Measurements from ENCODE around the gene ELK1.

Gene ELK1

DNA sequence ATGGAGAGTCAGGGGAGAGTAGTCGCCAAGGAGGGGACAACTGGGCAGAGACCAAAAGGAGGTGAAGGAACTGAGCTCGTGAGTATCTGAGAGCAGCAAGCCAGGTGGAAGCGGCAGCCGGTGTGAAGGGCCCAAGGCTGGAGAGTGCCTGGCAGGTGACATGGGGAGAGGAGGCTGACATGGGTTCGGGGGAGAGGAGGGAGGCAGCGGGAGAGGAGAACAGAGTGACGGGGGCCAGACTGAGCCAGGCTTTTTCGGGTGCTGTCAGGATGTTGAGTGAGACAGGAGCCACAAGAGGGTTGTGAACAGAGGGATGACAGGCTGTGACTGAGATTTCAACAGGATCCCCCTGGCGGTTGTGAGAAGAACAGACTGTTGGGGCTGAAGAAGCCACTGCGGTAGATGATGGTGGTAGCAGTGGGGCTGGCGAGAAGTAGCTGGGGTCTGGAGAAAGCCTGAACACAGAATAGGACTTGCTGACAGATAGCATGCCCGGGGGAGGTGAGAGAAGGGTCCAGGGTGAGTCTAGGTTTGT lies 5.7 kb downstream of the ELK1 start:
- no peak for DNase-seq

DNA sequence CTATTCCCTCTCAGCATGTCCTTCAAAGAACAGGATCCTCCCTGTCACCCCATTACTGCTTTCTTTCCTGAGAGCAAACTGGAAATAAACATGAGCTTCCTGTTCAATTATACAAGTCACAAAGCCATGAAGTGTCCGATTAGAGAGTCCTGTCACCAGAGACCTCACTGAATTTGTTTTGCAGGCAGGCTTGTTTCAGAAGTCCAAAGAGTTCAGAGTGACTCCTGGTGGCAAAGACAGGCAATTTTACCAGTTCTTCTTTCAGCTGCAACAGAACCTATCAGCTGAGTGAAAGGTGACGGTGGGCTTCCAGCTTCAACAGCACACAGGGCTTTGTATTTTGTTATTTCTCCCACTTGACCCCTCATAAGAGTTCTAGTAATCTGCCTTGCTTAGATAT lies 6.4 kb downstream of the ELK1 start:
- DNase-seq = no peak

DNA sequence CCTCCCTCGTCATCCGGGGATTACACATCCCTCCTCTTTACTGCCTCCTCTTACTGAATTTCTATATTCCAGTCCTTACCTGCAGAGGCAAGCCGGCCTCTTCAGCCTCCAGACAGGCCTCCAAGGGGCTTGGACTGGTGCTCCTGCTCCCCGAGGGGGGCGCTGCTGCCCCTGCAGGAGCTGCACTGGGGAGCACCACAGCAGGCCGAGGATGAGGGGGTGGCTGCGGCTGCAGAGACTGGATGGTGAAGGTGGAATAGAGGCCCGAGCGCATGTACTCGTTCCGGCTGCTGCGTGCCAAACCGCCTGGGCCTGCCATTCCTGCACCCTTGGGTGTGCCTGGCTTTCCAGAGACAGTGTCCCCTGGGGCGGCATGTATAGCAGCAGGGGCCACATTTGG lies 11.5 kb downstream of the ELK1 start:
- DNase-seq = no peak

DNA sequence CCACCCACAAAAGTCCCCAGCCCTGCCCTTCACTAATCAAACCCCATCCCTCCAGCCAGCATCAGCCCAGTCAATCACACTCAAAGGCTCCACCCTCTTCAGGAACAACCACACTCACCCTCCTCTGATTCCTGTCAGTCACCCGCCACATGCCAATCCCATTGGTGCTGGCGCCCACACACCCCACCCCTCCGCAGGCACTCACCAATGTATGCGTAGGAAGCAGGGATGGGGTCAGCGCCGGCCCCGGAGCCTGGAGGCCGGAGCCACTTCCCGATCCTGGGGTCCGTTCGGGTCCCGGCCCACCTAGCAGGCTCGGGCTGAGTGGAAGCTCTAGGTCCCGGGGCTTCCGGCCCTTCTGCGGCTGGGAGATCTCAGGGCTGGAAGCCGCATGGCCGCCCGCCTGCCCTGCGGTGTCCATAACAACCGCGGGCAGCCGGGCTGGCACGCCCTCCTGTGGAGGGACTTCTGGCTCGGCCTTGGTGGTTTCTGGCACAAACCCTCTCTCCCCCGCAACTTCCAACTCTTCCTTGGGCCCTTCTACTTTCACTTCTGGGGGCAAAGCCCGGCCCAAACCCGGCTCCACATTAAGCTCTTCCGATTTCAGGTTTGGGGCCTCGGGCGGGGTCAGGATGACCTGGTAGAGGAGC lies 12.7 kb downstream of the ELK1 start:
- no peak for DNase-seq

DNA sequence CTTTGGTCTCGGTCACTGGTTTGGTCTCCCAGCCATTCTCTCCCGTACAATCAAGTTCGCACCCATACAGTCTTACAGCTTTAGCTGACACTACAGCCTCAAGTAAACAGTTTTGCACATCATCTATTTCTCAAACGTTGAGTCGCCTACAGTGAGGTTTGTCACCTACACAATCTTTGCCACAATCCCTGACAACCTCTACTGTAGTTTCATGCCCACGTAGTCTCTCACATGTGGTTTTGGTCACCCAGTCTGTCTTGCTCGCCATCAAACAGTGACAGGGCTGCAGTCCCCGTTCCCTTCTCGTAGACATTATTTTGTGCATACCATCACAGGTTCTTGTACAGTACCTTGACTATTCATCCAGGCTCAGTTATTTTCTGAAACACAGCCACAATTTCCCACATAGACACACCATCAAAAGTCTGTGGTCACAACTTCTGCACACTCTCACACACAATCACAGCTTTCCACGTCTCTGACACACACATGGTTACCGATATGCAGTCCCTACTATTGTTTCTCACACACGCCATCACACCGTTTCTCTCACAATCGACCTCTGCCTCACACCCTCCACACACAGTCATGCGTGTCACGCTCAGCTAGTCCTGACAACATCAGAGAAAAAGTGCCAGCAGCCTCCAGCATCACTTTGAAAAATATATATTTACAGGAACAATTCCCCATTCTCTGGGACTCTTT lies 15.3 kb downstream of the ELK1 start:
- DNase-seq = no peak

DNA sequence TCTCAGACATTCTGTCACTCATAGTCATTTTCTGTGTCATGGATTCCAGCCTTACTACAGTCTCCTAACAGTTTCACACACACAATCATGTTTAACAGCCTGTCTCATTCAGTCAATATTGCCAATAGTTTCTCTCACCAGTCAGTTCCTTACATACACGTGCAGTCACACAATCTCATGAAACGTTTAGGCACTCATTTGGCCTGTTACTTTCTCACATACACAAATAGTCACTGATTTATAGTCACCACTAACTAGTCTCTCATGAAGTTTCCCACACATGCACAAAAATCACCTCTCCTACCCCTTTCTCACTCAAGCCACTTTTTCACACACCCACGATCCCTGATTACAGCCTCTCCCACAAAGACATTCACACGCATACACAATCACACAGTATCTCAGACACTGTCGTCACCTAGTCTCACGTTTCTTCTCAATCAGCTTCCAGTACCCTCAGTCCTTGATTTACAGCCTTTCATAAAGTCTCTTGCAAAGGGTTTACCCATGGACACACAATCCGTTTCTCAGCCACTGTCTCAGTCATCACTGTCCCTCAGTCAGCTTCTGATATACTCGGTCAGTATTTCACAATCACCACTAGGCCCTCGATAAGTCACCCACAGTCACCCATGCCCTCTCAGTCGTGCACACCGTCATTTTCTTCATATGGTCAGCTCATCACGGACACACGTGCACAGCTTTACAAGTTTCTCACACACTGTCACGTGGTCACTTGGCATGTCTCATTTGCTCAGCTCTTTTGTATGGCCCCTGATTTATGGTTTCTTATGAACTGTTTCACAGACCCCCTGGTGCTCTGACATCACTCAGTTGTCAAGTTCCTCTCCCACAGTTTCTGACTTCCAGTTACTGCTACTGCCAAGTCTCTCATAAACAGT lies 16.4 kb downstream of the ELK1 start:
- DNase-seq = no peak

DNA sequence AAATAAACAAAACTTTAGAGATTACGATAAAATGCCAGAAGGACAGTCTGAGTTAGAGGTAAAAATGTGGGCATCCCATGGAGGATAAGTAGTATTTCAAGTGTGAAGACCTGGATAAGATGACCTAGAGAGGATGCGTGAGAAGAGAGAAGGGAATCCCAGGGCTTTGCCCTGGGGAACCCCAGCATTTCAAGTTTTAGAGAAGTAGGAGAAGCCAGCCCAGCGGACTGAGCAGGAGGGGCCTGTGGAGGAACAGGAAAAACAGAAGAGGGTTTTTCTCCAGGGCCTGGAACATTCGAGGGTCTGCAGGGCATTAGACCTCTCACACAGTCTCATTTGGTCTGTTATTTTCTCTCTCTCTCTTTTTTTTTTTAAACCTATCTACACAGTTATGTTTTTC lies 17.7 kb downstream of the ELK1 start:
- no peak for DNase-seq

DNA sequence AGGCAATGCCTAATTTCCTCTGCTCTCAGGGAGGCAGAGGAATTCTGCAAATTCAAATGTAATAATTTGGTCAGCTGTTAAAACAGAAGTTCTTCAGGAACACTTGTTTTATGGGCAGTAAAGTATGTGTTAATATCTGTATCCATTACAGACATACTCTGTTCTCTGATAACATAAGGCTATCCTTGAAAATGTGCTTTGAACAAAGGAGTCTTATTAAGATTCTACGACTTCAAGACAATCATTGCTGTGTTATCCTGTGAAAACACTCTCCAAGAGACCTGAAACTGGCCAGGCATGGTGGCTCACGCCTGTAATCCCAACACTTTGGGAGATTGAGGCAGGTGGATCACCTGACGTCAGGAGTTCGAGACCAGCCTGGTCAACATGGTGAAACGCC lies 18.7 kb downstream of the ELK1 start:
- DNase-seq = no peak

DNA sequence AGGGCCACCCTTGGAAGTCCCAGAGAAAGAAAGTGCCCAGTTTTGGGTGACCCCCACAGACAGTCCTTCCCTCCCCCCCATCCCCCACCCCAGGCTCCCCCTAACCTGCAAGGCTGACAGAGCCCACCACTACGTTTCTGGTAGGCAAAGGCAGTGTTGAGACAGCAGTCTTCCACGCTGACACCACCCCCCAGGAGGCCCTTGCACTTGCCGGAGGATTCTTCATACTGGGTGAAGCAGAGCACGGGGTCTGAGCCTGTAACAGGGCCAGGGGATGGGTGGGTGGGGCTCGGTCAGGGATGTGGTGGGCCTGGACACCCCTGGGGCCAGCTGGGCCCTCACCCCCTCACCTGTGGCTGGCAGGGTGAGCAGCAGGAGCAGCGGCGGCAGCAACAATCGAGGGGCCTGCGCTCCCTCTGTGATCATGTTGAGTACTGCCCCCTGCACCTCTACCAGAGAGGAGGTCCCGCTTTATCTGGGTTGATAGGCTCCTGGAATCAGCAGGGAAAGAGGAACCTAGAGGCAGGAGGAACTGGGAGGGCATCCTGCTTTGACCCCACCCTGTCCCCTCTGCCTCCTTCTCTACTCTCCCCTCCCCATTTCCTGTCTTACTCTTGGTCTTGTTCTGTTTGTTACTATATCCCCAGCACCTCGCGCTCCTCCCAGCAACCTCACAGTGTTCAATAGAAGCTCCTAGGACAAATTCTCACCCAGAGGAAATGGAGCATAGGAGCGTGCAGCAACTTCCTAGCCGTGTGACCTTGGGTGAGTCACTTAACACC lies 20.8 kb downstream of the ELK1 start, which contains the start of gene CFP:
Gene CFP (minus strand): TSS at position 512 of the 782 bp plus-strand sequence. CDS start 86 bp downstream, at position 426.
- no peak for DNase-seq

DNA sequence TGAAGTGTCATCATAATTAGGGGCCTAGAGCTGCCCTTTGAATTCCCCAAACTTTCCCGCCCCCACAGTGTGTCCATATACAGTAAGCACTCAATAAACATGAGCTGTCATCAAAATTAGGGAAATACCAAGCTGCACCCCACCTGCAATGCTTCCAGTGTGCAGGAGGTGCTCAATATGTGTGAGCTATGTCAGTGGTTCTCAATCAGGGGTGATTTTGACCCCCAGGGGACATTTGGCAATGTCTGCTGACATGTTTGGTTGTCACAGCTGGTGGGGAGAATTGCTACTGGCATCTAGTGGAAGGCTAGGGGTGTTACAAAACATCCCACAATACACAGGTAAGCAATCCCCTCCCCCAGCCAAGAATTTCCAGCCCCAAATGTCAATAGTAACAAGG lies 21.4 kb downstream of the ELK1 start:
- no peak for DNase-seq

DNA sequence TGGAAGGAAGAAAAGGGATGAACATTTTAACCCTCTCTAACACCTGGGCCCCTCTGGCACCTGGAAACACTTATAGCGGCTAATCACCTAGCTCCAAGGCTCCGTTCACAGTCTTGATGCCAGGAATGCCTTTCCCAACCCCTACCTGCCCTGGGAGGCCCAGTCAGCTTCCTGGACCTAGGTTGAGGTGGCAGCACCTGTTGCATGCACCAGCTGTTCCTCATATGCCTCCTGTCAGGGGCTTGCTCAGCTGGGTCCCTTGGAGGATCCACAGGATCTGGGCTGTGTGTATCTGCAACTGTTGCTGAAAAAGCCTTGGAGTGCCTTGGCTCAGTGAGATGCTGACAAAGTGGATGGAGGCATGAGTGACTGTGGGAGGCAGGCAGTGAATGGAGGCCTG lies 25.0 kb downstream of the ELK1 start:
- no peak for DNase-seq

DNA sequence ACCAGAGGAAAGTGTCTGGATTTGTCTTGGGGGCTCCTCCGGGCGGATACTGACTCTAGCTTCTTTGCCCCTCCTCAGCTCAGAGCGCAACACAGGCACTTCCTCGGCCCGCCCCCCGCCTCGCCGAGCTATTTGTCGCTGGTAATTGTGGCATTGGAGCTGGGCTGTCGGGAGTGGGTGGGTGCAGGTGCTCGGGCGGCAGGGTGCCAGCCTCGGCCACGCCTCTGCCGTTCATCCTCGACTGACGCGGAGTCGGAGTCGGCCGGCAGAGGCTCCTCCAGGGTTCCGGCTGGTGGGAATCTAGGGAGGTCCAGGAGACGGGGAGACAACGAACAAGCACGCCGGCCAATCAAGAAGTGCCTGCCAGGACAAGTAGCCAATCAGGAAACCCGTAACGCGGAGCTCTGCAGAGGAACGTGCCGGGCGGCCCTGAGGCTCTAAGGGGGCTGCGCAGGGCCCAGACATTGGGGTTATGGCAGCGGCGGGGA lies 26.8 kb downstream of the ELK1 start:
- peak; percentile 6 for DNase-seq

DNA sequence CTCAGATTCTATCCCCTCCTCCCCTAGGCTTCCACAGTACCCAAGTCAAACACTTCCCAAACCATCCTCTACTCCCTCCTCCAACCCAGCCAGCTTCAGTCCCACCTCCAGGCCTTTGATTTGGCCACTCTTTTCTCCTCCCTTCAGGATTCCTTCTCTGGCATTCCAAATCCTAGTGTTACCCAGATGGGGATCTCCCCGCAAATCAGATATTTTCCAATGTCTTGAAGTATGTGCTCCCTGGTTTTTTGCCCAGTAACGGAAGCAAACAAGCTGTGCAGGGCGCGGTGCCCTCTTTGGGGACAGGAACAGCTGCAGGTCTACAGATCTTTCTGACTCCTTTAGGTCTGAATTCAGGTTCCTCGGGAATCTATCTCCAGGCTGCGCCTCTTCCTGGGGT lies 28.5 kb downstream of the ELK1 start:
- DNase-seq = no peak

DNA sequence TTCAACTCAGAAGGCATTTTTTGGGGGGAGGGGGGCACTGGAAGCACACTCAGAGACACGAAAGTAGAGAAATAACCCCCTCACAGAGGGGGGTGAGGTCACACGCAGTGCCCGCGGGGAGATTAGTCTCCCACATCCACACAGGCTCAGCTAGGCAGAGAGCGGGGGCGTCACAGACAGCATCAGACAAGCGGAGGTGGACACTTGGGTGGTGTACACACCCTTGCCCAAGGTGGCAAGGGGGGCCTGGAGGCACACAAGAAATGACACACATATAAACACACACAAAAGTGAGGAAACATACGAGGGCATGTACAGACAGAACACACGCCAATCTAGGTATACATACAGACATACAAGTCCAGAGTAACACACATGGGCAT lies 30.1 kb downstream of the ELK1 start:
- DNase-seq = no peak

DNA sequence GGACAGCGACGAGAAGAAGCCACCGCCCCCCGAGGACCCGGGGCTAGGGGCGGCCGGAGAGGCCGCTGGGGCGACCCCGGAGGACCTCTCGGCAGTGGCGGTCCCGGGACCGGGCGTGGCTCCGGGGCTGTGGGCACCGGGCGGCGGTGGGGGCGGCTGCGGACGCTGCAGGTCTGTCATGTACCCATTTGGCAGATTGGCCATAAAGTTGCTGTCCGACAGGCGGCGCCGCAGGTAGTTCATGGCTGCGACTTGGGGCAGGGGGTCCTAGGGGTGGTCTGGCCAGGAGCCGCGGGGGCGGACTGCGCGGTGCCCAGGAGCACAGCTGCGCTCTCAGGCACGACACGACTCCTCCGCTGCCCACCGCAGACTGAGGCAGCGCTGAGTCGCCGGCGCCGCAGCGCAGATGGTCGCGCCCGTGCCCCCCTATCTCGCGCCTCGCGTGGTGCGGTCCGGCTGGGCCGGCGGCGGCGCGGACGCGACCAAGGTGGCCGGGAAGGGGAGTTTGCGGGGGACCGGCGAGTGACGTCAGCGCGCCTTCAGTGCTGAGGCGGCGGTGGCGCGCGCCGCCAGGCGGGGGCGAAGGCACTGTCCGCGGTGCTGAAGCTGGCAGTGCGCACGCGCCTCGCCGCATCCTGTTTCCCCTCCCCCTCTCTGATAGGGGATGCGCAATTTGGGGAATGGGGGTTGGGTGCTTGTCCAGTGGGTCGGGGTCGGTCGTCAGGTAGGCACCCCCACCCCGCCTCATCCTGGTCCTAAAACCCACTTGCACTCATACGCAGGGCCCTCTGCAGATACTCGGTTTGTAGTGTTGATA lies 30.7 kb downstream of the ELK1 start, which contains the start of gene SYN1:
Gene SYN1 (minus strand): TSS at position 372 of the 817 bp plus-strand sequence. CDS start 129 bp downstream, at position 243.
- DNase-seq = no peak

DNA sequence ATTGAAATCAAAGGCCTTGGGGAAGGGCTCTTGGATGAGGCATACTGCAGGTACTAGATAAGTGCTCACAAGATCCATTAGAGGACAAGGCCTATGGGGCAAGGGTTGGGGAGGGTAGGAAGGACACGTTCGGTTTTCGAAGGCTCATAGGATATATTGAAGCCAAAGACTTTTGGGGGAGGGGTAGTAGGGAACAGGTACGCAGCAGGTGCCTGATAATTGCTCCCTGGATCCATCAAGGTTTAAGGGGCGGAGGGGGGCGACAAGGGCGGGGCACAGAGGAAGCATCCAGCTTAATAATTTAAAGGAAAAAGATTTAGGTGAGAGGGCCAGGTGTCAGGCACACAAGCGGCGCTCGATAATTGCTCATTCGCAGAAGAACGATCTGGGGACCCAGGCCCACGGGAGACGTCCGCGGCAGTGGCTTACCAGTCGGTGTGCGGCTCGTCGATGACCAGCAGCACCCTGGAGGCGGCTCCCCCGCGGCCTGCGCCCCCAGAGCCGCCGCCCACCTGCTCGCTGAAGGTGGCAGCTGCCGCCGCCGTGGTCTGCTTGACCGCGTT lies 31.4 kb downstream of the ELK1 start:
- DNase-seq = no peak

DNA sequence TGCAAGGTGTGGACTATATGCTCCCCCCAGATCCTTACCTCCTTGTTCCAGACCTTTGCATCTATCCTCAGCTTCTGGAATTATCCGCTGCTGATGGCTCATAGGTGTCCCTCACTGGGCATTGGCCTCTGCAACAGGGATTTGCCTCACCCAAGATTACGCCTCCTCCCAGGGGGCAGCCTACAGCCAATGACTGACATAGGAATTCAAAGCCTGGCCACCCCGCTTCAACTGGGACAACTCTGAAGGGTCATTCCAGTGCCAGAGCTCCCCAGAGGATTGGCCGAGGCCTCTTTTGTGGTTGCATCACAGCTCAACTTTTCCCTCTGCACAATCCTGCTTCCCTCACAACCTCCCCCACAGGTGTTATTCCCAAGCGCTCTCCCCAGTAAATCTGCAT lies 35.7 kb downstream of the ELK1 start:
- DNase-seq = no peak

DNA sequence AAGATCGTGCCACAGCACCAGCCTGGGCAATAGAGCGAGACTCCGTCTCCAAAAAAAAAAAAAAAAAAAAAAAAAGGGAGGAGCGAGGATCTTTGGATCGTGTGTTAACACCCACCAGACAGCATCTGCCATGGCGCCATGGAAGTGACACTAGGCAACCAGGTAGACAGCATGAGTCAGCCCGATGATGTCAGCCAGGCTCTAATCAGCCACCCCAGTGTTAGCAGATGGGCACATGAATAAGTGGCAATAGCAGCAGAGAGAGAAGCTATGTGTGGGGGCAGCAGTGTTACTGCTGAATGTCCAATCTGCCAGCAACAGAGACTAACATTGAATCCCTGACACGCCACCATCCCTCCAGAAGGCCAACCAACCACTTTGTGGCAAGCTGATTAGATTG lies 37.3 kb downstream of the ELK1 start:
- no peak for DNase-seq

DNA sequence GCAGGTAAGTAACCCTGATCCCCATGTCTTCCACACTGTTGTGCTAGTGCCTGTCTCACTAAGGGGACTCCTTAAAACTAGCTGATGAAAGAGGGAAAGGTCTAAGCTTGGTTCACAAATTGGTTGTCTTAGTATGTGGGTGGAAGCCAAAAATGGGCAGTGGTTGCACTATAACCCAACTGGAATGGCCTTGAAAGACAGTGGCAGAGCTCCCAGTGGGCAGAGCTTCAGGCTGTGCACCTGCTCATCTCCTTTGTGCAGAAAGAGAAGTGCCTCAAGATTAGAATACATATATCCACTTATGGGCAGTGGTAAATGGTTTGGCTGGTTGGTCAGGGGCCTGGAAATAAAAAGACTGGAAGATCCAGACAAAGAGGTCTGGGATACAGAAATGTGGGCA lies 37.9 kb downstream of the ELK1 start:
- no peak for DNase-seq

DNA sequence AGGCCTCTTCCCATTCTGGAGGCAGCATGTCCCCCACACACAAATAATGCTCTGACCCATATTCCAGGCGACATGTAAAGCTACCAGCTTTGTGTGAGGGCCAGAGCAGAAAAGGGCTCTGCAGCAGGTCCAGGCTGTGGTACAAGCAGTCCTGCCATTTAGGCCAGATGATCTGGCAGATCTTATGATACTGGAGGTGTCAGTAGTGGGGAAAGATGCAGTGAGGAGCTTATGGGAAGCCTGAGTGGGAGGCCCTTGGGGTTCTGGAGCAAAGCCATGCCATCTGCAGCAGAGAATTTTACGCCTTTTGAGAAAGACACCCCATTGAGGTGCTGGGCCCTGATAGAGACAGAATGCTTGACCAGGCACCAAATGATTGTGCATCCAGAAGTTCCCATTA lies 38.4 kb downstream of the ELK1 start:
- DNase-seq = no peak

DNA sequence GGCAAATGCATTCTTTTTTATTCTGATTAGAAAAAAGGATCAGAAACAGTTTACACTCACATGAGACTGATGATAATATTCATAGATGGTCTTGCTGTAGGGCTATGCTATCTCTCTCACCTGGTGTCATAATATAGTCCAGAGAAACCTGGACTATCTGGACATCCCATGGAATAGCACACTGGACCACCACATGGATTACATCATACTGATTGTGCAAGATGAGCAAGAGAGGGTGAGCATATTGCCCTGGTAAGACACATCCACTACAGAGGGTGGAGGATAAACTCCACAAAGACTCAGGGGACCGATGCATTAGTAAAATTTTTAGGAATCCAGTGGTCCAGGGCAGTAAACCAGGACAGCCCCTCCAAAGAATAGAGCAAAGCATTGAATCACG lies 38.9 kb downstream of the ELK1 start:
- no peak for DNase-seq
